ENCODE data around the gene ABTB2. TPM values are rescaled to one million over a fixed set of nuclear protein-coding genes. Genes with fewer than 3 reads are reported as not detected.
"Not testable (repeated sequence)": the region's sequence is repeated elsewhere in the genome, so short reads cannot be mapped to it uniquely, and the experiment has no call there.

ABTB2 gene
- total RNA-seq, 1 experiment from 2014 or later, result 27.3 TPM

DNA sequence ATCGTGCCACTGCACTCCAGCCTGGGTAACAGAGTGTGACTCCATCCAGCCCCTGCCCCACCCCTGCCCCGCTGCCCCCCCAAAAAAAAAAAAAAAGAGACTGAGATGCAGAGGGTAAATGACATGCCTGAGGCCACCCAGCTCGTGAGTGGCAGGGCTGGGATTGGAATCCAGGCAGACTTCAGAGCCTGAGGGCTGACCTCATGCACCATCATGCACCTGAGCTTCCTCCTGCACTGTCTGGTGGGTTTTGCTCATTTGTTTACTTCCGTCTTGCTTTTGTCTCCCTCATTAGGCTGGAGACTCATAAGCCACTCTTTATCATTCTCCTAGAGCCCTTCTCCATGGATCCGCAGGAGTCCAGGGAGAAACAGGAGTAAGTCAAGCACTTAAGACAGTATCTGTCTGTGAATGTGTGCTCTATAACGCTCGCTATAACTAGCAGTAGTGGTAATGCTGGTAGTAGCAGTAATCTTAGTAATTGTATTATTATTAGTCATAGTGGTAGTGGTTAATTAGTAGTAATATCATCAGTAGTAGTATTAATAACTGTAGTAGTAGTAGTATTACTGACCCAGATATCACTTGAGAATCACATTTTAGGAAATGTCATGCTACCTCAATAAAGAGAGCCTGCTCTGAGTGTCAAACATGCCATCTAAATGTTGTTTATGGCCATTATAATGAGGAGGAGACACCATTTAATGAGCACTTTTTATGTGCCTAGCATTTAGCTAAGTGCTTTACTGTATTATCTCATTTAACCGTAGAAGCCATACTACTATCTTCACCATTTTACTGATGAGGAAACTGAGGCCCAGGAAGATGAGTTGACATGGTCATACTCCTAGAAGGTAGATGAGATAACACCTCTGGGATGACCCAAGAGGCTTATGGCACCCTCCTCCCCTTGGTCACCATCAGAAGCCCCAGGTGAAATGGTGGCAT, 167.3 kb downstream of the ABTB2 start:
- no peak for DNase-seq (ENCODE audit: low spot score)

DNA sequence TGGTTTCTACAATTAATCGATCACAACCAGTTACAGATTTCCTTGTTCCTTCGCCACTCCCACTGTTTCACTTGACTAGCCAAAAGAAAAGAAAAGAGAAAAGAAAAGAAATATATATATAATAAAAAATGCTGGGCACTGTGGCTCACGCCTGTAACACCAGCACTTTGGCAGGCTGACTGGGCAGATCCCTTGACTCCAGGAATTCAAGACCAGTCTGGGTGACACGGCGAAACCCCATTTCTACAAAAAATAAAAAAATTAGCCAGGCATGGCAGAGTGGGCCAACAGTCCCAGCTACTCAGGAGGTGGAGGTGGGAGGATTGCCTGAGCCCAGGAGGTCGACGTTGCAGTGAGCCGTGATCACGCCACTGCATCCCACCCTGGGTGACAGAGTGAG, 168.6 kb downstream of the ABTB2 start:
- no peak for DNase-seq (ENCODE audit: low spot score)

DNA sequence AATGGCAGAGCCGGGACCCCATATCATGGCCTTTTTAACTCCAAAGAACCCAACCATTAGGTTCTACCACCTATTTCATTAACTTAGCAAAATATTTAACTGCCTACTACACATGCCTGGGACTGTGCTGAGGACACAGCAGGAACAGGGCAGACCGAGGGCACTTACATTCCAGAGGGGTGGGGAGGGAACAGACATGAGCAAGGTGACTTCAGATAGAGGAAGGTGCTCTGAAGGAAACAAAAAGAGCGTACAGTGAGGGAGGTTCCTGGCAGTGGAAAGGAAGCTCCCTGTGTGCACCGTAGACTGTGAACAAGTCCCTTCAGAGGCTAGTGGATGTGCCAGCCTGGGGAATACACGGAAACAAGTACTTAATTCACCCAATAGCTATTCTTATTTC, 169.6 kb downstream of the ABTB2 start:
- DNase-seq (ENCODE audit: low spot score), result no peak

DNA sequence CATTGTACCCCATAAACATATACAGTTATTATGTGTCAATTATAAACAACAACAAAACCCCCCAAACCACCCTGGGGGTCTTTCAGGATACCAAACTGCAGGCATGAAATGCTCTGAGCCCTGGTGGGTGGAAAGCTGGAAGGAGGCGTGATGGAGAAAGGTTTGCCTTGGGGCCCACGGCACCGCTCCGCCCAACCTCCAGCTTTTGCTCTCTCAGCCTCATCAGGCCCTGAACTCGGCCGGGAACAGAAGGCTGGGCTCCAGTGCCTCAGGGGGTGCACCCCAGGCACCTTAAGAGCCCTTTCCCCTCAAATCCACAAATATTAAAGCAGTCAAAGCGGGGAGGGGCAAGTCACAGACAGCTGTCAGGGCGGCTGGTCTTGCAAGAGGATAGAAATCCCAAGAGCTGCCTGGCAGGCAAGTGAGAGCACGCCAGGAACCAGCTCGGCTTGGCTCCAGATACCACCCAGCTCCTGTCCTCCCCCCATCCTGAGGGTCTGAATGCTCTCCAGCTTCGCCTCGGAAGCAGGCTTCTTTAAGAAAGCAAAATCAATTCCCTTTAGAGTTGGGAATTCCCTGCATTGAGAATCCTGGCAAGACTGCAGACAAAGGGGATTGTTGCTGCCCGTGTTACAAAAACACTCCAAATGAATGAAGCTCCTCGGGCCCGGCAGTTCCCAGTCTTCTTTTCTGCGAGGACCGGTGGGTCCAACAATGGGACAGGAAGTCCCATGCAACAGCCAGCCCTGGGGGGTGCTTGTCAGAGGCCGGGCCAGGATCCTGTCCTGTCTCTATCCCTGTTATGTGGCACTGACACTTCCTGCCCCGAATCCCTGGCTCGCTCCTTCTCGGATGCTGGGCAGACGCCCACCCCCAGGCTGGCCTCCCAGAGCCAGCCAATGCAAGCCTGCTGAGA, 171.6 kb downstream of the ABTB2 start:
- DNase-seq (ENCODE audit: low spot score), result no peak

DNA sequence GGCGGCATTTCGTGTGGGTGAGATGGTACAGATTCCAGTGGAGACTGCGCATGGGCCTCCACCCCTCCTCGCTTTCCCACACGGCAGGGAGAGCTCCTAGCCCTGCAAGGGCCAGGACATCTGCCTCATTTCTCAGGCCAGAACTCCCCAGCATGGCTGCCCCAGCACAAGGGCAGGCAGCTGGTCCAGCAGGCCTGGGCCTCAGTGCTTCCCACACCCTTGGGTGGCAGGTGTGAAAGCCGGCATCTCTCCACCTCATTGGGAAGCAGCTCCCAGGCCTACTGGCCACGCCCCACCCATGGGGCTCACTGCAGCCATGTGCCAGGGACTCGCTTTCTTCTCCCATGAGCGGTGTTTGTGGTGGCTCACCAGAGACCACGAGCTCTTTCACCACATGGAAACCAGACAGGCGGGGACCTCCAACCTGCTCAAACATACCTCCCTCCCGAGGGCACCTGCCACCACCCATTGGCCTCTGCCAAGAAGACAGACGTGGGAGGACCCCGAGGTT, 173.2 kb downstream of the ABTB2 start:
- DNase-seq (ENCODE audit: low spot score), result no peak

DNA sequence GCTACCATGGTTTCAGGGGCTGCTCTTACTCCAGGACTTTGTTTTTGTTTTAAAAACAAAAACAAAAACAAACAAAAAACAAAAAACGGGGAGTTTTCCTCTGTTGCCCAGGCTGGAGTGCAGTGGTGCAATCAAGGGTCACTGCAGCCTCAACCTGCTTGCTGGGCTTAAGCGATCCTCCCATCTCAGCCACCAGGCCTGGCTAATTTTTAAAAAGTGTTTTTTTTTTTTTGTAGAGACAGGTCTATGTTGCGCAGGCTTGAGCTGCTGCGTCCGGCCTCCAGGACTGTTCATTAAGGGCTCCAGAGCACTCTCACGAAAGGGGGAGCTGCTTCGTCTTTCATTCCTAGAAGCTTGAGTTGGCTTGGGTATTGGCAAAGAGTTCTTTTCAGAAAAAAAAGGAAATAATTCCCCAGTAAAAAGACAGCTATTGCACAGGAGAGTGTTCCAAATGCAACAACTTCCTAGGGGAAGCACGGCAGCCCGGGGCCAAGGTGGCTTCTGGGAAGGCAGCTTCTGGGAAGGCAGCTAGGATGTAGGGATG, 173.9 kb downstream of the ABTB2 start:
- no peak for DNase-seq (ENCODE audit: low spot score)

DNA sequence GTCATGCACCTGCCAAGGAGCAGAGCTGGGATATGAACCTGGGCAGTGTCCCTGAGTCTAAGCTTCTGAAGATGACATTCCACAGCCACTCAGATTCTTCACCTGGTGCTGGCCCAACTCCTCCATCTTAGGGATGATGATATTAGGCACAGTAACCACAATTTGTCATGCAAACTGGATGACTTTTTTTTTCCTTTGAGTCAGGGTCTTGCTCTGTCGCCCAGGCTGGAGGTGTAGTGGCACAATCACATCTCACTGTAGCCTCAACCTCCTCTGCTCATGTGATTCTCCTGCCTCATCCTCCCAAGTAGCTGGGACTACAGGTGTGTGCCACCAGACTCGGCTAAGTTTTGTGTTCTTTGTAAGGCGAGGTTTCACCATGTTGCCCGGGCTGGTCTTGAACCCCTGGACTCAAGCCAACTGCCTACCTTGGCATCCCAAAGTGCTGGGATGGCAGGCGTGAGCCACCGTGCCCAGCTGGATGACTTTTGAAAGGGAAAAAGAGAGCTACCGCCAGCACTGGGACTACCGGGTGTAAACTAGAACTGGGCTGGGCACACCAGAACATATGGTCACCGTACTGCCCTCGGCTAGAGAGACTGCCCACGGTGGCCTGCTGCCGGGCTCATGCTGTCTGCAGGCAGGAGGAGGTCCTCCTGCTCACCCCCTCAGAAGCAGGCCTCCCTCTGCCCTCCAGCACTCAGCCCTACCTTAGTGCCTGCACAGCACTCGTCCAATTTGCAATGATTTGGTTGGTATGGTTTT, 174.7 kb downstream of the ABTB2 start:
- DNase-seq (ENCODE audit: low spot score), result no peak

DNA sequence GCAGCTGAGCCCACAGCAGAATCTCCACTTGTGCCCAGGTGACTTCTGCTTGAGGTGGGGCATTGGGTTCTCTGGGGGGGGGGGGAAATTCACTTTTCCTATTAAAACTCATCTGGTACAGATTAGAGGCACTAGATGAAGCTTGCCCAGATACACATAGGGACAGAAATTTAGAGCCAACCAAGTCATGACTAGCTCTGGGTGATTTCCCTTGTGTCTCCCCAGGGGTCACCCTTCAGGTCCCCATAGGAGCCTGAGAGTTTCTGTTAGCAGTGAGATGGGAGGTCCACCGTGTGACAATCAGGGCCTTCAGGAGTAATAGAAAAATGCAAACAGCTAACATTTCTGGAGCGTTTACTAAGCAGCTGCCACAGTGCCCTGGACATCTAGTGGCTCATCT, 175.4 kb downstream of the ABTB2 start:
- DNase-seq (ENCODE audit: low spot score), result no peak

DNA sequence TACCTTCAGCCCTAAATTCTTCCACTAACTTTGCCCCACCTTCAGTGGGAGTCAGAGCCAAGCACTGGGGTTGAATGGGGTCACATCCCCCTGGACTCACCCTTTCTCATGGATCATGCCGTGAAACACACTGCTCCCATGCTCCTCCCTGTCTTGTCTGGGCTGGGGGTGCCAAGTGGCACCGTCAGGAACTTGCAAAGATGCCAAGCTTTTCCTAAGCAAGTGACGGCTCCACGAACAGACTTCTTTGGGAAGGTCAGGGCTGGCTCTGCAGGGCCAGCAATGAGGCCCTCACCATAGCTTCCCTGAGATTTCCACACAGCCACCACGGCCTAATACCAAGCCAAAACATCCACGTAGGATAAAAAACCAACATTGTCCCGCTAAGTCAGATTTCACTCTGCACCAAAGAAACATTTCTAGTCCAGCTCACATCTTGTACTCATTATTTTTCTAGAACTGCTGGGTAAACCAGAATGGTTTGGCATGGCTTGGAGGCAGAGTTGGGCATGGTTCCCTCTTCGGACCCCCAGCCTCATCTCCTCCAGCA, 175.9 kb downstream of the ABTB2 start:
- no peak for DNase-seq (ENCODE audit: low spot score)

DNA sequence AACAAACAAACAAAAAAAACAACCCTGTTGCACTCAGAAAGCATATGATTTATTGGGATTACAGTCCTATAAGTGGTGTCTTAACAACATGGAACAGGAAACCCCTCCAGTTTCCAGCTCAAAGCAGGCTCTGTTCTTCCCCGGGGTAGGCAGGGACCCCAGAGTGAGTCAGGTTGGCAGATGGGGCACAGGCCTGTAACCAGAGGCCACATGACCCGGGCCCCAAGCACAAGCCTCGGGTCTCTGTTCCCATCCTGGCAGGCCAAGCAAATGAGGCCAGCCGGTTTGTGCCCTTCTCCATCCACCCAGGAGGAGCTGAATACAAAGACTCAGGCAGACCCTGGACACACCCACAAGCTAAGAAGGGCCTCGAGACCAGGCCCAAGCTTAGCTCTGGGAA, 176.6 kb downstream of the ABTB2 start:
- DNase-seq (ENCODE audit: low spot score), result no peak

DNA sequence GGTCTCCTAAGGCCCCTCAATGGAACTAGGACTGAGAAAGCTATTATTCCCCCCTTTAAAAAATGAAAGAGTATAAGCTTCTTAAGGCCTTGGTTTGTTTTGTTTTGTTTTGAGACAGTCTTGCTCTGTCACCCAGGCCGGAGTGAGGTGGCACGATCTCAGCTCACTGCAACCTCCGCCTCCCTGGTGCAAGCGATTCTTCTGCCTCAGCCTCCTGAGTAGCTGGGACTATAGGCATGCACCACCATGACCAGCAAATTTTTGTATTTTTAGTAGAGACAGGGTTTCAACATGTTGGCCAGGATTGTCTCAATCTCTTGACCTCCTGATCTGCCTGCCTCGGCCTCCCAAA, 177.0 kb downstream of the ABTB2 start:
- not testable (repeated sequence) for DNase-seq (ENCODE audit: low spot score)

DNA sequence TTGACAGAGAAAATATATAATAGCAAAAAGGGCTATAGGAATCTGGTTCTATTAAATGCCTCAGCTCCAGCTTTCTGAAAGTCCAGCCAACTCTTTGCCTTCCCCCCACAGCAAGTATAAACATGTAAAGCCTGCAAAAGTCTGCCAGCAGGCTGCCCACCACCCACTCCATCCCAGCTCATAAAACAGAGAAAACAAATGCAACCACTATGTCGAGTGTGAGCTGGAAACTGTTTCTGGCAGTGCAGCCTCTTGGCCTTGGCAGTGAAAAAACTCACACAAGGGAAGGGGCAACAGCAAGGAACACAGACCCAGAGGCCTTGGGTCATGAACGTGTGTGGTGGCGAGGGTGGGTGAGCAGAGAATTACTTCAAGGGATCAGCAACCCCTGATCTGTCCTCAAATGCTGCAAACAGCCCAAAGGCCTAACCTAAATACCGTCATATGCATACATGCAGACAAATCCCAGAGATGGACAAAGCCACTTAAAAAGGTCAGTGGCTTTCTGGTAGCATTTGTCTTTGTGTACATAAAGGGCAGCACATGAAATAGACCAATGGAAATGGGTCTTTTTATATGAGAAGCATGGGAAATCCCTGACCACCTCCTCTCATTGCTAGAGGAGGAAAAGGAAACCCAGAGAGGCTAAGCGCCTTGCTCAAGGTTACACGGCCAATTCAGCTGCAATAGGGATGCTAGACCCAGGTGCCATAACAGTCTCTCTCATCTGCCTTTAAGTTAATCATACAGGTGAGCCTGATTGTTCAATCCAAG, 177.6 kb downstream of the ABTB2 start:
- DNase-seq (ENCODE audit: low spot score), result no peak

DNA sequence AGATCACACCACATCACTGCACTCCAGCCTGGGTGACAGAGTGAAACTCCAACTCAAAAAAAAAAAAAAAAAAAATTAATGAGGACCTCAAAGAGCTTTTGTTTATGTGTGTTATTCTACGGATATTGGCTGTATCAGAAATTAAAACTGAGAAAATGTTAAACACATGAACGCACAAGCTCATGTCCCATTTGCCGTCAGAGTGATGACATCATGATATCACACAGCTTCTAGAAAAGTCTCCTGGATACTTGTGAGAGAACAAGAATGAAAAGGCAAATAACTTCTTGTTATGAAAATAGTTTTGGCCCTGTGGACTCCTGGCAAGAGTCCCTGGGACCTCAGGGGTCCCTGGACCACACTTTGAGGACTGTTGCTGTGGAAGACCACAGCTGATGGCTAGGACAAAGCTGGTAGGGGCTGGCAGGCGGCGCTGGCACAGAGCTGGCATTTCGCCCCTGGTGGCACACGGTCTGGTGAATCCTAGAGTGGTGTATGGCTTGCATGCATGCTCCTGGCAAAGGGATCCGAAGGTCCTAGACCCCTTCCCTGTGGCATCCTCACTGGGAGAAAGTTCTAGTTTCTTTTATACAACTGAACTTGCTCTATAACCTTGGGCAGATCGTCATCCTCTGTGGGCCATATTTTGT, 178.7 kb downstream of the ABTB2 start:
- no peak for DNase-seq (ENCODE audit: low spot score)

DNA sequence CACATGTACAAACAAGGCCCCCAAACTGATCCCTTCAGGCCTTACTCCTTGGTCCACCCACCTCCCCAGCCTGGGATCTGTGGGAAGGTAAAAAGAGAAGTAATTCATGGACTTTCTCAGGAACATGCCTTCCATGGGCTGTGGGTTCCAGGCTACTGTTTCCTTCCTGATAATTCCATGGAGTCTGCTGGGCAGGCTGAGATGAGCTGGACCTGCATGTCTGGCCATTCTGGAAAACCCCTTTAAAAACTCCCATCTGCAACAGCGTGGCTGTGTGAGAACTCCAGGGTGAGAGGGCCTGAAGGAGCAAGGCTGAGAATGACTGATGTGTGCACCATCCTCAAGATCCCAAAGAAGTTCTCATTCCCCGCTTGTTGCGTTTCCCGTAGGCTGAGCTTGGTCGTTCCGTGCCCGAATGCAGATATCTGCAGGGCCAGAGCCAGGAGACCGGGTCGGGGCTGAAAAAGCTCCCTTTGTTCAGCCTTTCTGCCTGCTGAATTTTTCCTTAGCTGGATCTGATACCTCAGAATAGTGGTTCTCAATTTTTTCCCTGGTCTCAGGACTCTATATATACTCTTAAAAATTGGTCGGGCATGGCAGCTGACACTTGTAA, 179.5 kb downstream of the ABTB2 start:
- no peak for DNase-seq (ENCODE audit: low spot score)

DNA sequence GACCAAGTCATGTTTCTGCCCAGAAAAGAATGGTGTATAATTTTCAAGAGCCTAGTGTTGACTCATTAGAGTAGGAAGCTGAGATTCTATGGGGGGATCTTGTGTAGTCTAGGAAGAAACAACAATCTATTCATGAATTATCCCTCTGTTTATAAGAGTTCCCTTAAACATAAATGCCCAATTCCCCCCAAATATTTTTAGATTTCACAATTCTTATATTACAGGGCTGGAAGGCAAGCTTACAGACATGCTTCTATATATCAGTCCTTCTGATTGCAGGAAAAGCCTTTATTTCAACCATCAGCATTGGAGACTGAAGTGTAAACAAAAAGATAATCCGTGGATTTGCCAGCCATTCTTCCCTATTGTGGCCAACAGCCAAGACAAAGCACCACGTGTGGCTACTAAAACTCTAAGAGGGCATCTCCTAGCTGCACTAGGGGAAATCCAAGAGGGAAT, 181.0 kb downstream of the ABTB2 start:
- no peak for DNase-seq (ENCODE audit: low spot score)

DNA sequence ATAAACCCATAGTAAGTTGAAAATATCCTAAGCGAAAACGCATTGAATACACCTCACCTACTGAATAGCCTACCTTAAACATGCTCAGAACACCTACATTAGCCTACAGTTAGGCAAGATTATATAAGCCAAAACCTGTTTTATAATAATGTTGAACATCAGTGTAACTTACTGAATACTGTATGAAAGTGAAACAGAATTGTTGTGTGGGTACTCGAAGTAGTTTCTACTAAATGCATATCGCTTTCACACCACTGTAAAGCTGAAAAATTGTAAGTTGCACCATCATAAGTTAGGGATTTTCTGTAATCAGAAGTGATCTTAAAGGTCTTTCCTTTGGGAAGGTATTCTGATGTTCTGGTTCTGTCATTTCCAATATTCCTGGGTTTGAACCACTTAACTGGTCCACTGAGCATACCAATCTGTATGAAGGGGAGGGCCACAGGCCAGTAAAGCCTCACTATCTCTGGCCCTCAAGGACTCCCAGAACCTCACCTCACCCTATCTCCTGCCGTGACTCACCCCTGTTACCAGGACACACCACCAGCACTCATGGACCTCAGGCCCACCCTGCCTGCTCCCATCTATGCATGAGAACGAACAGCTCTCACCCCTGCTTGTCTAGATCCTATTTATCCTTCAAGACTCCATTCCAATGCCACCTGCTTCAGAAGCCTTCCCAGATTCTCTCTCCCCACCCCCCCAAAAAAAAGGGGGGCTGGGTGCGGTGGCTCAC, 182.4 kb downstream of the ABTB2 start:
- no peak for DNase-seq (ENCODE audit: low spot score)

DNA sequence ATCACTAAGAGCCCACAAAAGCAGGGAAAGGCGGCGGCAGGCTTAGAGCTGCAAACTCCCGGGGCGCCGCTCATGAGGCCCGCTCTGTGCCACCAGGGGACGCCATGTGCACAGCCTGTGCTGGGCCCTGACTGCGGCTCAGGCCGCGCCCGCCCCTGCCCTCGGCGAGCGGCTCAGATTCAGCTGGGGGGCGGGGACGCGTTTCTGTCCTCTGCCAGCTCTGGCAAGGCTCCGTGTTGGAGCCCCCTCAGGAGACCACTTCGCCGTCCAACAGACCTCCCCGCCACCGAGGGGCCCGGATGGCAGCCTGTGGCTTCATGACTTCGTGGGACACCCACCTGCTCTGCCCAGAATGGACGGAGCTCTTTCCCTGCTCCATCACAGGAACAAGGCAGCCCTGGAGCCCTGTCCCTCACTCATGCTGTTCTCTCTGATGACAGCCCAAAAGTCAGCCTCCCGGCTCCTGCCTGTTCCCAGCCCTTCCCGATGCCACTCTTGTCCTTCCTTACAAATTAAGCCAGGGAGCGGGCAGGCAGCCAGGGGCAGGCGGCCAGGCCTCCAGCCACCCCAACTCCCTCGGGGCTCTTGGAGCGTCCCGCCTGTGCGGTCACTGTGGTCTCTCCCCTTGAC, 183.3 kb downstream of the ABTB2 start:
- peak; percentile 92 for DNase-seq (ENCODE audit: low spot score)

DNA sequence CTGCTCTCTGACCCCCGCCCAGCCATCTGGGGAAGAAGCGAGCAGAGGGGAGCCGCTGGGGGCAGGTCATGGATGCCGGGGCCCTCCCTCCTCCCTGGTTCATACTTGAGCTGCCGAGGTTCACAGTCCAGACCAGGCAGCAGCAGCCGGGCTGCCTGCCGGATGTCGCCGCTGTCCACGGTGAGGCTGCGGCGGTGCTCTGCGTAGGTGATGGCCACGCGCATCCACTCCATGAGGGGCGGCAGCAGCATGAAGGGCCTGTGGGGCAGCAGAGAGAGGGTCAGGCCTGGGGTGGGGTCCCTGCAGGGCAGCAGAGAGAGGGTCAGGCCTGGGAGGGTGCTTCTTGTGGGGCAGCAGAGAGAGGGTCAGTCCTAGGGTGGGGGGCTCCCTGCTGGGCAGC, 184.8 kb downstream of the ABTB2 start:
- DNase-seq (ENCODE audit: low spot score), result no peak

Data from HT-29 (cell line).